CD4-positive, alpha-beta T cell treated with Interleukin-21 for 1 hour (primary cell): ENCODE data around the gene GATAD2A.
A peak's percentile ranks its signal among the peaks of the same experiment; 100 is the strongest.

Experiments
- DNase-seq: peaks from one replicate; pipeline ENCODE4 v3.0.0-alpha.2; 2020

GATAD2A gene

DNA sequence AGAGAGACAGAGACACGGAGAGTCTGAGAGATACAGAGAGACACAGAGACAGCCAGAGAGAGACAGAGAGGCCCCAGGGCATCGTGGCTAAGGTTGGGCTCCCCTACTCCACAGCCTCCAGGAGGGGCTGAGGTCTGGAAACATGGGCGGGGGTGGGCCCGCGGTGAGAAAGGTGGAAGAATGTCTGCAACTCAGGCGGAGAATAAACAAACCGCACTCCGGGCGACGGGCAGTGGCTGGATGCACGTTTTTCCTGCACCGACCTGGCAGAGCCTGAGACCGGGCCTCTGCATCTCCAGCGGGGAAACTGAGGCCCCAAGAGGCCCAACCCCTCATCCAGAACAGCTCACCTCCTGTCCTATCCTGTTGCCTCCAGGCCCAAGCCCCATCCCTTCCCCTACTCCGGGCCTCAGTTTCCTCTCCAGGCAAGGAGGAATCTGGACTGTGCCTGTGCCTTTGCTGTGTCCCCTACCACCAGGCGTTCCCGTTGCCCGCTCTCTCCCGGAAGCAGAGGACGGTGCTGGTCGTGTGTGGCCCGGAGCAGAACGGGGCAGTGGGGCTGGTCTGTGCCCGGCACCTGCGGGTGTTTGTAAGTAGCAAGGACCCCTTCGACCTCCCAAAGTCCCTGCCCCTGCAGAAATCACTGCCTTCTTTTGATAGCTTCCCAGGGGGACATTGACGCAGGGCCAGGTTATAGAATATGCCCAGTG lies 129.2 kb downstream of the GATAD2A start:
- DNase-seq = no peak

DNA sequence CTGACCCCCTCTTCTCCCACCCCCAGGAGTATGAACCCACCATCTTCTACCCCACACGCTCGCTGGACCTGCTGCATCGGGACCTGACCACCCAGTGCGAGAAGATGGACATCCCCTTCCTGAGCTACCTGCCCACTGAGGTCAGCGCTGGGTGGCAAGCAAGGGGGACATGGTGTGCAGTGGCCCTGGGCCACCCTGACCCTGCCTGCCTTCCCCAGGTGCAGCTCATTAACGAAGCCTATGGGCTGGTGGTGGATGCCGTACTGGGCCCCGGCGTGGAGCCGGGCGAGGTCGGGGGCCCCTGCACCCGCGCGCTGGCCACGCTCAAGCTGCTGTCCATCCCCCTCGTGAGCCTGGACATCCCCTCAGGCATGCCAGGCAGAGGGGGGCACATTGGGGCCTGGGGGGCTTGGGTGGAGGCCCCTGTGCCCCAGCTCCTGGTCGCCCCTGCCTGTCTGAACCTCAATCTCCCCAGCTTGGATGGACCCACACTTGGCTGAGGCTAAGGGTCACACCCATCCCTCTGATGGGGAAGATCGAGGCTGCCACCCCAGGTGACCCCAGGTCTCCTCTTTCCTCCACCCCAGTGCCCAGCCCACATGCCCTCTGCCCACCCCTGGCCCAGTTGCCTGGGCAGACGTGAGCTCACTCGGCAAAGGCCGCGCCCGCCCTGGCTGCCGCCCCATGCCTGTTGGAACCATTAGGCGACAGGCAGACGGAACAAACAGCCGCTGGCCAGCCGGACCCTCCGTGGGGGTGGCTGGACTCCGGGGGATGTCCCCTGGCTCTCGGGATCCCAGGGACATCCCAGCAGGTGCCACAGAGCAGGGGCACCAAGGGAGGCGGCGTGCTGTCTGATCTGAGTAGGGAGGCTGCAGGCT lies 130.1 kb downstream of the GATAD2A start:
- DNase-seq = no peak

DNA sequence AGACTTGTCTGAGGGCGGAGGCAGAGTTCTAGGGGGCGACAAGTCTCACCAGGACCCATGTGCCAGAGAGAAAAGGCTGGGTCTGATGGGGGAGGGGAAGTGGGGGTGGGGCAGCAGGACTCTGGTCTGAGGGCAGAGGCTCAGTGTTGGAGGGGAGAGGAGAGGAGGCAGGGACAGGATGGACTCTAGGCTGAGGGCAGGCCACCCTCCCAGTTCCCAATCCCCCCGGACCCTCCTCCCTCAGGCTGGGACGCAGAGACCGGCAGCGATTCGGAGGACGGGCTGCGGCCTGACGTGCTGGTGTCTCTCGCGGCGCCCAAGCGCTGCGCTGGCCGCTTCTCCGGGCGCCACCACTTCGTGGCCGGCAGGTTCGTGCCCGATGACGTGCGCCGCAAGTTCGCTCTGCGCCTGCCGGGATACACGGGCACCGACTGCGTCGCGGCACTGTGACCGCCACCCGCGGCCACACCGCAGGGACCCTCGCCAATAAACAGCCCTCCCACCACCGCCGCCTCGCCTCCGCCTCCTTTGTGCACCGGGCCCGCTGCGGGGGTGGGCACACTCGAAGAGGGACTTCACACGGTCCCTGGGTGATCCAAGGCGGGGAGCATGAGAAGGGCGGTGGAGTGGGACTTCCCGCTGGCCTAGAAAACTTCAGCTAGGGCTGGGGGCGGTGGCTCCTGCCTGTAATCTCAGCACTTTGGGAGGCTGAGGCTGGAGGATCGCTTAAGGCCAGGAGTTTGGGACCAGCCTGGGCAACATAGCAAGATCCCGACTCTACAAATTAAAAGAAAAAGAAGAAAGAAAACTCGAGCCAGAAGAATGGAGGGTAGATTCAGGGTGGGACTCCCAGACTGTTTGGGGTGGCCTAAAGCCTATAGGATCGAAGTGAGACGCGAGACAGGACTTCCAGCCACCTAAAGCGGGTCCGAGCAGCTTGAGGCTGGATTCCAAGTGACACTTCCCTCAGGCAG lies 131.9 kb downstream of the GATAD2A start:
- DNase-seq = peak; percentile 39

DNA sequence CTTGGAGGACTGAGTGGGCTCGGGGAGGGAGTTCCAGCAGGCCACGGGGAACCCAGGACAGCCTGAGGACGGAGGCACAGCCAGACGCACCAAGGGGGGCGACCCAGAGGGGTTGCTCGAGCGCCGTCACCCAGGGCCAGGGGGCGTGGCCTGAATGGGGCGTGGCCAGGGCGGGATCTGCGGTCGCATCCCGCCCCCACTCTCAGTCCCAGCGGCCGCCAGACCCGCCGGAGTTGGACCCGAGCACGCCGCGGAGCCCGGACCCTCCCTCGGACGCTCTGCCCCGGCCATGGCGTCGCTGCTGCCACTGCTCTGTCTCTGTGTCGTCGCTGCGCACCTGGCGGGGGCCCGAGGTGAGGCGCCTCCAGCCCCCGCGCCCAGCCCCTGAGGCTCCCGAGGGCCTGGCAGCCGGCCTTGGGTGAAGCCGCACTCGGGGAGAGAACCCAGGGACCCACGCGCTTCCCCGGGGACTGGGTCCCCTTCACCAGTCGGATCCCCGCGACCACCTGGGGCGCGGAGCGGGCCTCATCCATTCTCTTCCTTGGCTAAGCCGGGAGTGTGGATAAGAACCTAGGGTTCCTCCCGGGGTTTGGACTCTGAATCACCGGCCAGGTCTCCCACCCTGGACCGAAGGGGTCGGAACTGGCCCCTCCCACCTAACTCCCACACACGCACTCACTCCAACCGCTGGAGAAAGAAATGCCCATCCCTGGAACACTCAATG lies 132.7 kb downstream of the GATAD2A start, which contains the start of gene CILP2:
CILP2 (plus strand) TSS at position 205 of the 724 bp plus-strand sequence; CDS start at position 290, 85 bp downstream.
- peak; percentile 40 for DNase-seq

DNA sequence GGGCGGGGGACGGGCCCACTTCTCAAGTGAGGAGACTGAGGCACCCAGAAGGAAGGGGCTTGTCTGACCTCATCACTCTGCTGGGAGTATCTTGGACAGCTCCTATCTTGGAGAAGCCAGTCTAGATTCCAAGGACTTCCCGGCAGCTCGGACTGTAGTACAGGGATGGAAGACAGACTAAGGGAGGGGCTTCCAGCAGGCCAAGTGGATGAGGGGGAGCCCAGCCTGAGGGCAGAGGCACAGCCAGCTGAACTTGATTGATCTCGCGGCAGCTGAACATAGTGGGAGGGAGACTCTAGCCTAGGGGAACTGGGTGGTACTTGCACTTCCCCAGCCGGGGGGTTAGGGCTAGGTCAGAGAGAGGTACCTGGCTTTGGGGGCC lies 133.3 kb downstream of the GATAD2A start:
- DNase-seq = no peak

DNA sequence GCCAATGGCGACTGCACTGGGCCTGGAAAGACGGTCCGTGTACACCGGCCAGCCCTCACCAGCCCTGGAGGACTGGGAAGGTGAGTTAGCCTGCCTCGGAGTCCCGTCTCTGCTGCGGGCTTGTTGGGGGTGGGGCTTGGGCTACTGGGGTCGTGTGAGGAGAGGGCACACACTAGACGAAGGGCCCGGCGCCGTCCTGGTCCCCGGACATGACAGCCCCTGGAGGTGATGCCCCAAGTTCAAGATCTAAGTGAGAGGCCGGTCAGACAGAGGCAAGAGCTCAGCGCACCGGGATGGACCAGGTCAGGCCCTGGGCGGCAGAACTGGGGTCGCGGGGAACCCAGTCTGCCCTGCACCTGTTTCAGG lies 134.2 kb downstream of the GATAD2A start:
- no peak for DNase-seq

DNA sequence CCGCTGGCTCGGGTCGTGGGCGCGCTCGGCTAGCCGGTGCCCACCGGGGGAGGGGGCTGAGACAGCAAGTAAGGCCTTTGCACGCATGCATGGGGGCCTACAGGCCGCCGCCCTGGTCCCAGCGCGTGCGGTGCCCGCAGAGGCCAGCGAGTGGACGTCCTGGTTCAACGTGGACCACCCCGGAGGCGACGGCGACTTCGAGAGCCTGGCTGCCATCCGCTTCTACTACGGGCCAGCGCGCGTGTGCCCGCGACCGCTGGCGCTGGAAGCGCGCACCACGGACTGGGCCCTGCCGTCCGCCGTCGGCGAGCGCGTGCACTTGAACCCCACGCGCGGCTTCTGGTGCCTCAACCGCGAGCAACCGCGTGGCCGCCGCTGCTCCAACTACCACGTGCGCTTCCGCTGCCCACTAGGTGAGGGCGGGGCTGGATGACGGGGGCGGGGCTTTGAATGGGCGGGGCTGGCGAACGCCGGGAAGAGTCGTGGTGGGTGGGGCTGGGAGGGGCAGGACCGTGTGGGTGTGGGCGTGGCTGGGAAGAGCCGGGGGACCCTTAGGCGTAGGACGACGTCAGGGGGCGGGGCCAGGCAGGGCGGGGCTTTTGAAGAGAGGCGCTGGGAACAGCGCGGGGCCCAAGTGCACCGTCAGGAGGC lies 134.7 kb downstream of the GATAD2A start:
- DNase-seq = peak; percentile 81

DNA sequence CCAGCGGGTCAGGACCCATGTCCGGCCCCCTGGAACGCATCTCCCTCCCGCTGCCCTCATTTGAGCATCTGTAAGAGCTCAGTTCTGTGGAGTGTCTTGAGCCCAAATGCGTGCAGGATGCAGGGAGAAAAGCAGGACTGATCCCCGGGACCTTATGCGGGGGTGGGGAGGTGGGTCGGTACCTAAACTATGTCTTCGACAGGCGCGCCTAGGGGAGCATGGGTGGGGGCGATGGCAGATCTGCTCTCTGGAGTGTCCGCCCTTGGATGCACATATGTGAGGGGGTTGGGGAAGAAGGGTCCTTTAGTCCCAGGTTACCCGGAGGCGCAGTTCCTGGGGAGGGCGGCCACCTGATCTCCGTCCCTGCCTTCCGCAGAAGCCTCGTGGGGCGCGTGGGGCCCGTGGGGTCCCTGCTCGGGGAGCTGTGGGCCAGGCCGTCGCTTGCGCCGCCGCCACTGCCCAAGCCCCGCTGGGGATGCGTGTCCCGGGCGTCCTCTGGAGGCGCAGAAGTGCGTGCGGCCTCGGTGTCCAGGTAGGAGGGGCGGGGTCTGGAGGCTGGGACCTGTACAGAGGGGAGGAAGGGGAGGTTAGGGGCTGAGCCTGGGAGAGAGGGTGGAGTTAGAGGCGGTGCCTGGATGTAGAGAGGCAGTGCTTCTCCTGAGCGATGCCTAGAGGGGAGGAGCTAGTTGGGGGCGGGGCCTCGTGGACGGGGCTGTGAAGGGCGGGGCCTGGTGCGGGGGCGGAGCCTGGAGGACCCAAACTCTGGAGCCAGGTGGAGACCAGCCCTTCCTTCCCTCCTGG lies 135.4 kb downstream of the GATAD2A start:
- peak; percentile 85 for DNase-seq

DNA sequence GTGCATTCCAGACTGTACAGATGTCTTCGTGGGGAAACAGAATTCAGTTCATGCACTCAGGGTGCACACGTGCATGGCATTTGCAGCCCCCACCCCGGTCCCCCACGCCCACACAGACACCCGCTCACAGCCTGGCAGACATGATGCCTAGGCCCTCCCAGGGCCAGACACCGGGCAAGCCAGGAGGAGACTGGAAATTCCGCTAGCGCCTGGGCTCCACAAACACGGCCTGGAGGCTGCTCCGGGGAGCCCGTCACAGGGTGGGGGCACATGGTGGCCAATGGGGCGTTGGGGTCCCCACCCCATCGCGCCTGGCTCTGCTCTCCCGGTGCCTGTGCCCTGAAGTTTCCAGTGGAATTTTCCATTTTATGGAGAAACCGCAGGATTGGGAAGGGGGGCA lies 136.1 kb downstream of the GATAD2A start:
- no peak for DNase-seq

DNA sequence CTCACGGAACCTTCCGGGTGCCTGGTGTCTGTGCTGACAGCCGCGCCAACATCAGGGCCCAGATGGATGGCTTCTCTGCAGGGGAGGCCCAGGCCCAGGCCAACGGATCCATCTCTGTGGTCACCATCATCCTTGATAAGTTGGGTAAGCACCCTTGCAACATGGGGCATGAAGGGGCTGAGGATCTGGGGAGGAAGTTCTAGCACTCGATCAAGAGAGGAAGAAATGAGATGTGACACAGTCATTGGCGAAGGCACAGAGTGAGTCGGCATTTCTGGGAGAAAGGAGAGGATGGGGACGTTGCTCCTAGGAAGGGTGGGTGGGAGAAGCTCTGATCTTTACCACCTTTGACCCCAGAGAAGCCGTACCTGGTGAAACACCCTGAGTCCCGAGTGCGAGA lies 137.0 kb downstream of the GATAD2A start:
- no peak for DNase-seq

DNA sequence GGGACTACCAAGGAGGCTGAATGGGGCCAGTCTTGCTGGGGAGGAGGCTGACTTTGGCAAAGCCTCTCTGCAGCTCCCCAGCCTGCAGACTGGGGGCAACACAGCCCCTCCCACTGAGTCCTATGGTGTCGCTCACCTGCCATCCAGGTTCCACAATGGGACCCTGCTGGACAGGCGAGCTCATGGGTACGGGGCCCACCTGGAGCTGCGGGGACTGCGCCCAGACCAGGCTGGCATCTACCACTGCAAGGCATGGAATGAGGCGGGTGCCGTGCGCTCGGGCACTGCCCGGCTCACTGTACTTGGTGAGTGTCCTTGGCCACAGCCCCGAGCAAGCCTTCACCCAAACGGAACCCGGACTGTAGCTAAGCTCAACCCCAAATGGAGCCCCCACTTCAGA lies 137.6 kb downstream of the GATAD2A start:
- DNase-seq = no peak

DNA sequence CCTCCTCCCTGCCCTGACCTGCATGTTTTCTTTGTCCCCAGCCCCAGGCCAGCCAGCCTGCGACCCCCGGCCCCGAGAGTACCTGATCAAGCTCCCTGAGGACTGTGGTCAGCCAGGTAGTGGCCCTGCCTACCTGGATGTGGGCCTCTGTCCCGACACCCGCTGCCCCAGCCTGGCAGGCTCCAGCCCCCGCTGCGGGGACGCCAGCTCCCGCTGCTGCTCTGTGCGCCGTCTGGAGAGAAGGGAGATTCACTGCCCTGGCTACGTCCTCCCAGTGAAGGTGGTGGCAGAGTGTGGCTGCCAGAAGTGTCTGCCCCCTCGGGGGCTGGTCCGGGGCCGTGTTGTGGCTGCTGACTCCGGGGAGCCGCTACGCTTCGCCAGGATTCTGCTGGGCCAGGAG lies 138.2 kb downstream of the GATAD2A start:
- no peak for DNase-seq

DNA sequence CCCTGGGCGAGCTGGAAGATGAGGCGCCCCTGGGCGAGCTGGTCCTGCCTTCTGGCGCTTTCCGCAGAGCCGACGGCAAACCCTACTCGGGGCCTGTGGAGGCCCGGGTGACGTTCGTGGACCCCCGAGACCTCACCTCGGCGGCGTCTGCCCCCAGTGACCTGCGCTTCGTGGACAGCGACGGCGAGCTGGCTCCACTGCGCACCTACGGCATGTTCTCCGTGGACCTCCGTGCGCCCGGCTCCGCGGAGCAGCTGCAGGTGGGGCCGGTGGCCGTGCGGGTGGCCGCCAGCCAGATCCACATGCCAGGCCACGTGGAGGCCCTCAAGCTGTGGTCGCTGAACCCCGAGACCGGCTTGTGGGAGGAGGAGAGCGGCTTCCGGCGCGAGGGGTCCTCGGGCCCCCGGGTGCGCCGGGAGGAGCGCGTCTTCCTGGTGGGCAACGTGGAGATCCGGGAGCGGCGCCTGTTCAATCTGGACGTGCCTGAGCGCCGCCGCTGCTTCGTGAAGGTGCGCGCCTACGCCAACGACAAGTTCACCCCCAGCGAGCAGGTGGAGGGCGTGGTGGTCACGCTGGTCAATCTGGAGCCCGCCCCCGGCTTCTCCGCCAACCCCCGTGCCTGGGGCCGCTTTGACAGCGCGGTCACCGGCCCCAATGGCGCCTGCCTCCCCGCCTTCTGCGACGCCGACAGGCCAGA lies 138.9 kb downstream of the GATAD2A start:
- DNase-seq = no peak

DNA sequence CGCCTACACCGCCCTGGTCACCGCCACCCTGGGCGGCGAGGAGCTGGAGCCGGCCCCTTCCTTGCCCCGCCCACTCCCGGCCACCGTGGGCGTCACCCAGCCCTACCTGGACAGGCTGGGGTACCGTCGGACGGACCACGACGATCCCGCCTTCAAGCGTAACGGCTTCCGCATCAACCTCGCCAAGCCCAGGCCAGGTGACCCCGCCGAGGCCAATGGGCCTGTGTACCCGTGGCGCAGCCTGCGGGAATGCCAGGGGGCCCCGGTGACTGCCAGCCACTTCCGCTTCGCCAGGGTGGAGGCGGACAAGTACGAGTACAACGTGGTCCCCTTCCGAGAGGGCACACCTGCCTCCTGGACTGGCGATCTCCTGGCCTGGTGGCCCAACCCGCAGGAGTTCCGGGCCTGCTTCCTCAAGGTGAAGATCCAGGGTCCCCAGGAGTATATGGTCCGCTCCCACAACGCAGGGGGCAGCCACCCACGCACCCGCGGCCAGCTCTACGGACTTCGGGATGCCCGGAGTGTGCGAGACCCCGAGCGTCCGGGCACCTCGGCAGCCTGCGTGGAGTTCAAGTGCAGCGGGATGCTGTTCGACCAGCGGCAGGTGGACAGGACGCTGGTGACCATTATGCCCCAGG lies 139.6 kb downstream of the GATAD2A start:
- no peak for DNase-seq

DNA sequence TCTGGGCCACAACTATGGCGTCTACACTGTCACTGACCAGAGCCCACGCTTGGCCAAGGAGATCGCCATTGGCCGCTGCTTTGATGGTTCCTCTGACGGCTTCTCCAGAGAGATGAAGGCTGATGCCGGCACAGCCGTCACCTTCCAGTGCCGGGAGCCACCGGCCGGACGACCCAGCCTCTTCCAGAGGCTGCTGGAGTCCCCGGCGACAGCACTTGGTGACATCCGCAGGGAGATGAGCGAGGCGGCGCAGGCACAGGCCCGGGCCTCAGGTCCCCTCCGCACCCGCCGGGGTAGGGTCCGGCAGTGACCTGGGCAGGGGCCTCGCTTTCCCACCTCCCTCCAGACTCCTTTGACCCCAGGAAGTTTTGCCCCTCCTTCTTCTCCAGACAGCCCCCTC lies 140.2 kb downstream of the GATAD2A start:
- DNase-seq = no peak

DNA sequence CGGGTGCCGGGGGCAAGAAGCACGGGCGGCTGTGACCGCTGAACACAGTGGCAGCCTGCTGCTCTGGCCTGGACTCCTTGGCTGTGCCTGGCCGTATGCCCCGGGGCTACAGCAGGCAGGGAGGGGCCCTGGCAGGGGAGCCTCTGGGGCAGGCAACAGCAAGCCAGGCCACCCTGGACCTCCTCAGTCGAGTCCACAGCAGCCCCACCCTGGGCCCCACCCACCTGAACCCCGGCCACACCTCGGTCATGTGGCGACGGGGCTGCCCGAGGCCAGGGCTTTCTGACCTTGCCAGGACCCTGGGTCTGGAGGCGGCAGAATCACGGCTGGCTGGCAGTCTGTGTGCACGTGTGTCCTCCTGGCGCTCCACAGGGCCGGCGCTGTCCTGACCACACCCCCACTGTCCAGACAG lies 141.3 kb downstream of the GATAD2A start:
- DNase-seq = no peak

DNA sequence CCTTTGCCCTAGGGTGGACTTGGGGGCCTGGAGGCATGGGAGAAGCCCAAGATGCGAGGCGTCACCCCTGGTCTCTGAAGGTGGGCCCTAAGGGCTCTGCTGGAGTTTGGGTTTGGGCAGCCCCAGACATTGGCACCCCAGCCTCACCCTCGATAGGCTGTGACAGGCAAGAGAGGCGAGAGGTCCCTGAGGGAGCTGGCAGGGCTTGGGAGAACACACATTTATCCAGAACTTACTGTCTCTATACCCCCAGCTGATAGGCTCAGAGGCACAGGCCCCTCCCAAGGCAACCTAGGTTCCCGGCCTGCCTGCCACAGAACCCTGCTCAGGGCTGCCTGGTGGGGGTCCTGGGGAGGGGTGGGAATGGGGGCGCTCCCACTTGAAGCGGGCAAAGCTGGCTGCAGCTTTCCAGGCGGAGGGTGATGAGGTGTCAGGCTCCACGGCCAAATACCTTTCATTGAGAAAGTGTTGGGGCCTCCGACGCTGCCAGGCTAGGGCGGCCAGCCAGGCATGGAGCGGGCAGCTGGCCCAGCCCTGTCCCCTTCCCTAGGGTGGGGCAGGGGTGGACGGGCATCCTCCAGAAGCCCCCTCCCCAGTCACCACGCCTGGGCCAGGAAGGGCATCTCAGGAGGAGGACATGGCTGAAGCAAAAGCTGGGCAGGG lies 142.3 kb downstream of the GATAD2A start:
- DNase-seq = no peak

DNA sequence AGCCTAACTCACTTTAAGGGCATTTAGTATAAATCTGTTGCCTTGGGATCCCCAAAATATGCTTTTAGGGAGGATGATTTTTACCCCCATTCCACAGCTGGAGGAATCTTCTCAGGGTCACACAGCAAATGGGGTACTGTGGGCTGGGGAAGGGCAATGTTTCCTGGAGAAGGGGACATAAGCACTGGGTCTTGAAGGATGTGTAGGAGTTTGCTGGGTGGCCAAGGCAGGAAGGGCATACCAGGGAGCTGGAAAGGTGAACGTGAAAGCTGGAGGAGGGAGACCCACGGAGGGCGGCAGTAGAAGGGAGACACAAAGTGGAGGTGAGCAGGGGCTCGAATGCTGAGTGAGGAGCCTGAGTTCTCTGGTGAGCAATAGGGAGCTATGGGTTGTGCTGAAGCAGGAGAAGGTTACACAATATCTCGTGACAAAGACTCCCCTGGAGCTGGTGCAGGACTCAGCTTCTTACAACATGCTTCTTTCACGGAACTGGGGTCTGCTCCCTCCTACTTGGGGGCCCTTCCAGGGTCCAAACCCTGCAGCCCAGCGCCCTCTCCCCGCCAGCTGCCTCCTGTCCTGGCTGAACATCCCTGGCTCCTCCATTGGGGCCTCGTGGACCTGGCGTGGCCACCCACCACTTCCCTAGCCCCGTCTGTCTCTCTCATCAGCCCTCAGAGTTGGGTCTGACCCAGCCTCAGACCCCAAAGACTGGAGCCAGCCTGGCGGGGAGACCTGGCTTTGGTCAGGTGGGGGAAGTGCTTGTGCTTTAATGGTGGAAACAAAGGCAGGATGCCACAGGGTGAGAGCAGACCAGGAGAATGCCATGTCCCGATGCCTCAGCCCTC lies 143.7 kb downstream of the GATAD2A start:
- DNase-seq = no peak
